ENCODE measurements around the gene ACSM2A. TPM values are rescaled to one million over a fixed set of nuclear protein-coding genes. Genes with fewer than 3 reads are reported as not detected.

The ACSM2A gene
- total RNA-seq, 1 experiment from 2014 or later: not detected

DNA sequence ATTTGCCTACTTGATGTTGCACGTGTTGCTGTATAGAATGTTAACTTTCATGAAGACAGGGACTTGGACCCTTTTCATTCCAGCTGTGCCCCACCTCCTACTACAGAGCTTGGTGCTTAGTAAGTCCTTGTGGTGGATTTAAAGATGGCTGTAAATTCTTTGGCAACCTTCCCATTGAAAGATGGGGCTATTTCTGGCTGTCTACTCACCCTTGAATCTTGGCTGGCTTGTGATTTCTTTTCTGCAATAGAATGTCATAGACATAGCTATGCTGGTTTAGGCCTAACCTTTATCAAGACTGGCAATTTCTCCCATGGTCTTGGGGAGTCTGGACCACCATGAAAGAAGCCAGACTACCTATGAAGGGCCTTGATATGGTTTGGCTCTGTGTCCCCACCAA lies 59.0 kb downstream of the ACSM2A start:
- TF ChIP-seq CTCF (conservative IDR thresholded peaks at IDR 0.05): no peak
- Histone ChIP-seq H3K23ac (ENCODE audit: insufficient read length, low read depth, low read length) (no peak overlapping the region), H3K27me3 (ENCODE audit: insufficient read depth, low read length) (no peaks in the 10 kb centered on the region), H4K20me1 (ENCODE audit: control insufficient read depth, insufficient read depth, insufficient read length) (no peaks in the 10 kb centered on the region), H3K23me2 (ENCODE audit: insufficient read length, low read depth, low read length, poor library complexity, severe bottlenecking) (no peaks in the 10 kb centered on the region), H3K79me2 (ENCODE audit: insufficient read depth, low read length) (no peaks in the 10 kb centered on the region), H3K14ac (ENCODE audit: insufficient read depth, low read length) (no peak overlapping the region), H2BK15ac (ENCODE audit: low read depth, low read length) (no peak overlapping the region), H3K27ac (ENCODE audit: insufficient read length, low read depth, low read length) (no peak overlapping the region), H2AK5ac (ENCODE audit: insufficient read length, low read length) (no peak overlapping the region), H4K8ac (replicated peaks; ENCODE audit: insufficient read length, low read depth, low read length) (no peak overlapping the region), H3K79me1 (ENCODE audit: insufficient read depth, low read depth, low read length, poor library complexity, severe bottlenecking) (no peaks in the 10 kb centered on the region), H3K4me1 (ENCODE audit: insufficient read depth, low read length) (no peaks in the 10 kb centered on the region), H3K4me2 (ENCODE audit: insufficient read depth, insufficient read length, low read length) (no peak overlapping the region), H2BK5ac (ENCODE audit: insufficient read length, low read length) (no peak overlapping the region), H3K9ac (ENCODE audit: extremely low read depth, insufficient read length, low read length) (no peak overlapping the region), H3K9me3 (ENCODE audit: control insufficient read depth, low read depth, low read length) (peaks cover 10% of the 10 kb centered on the region), H2BK12ac (ENCODE audit: insufficient read length, low read depth, low read length) (no peak overlapping the region), H3K56ac (ENCODE audit: insufficient read length, low read depth, low read length) (no peak overlapping the region), H2BK20ac (ENCODE audit: low read depth, low read length, poor library complexity, severe bottlenecking) (no peak overlapping the region), H4K91ac (ENCODE audit: insufficient read length, low read depth, low read length) (no peak overlapping the region), H4K5ac (ENCODE audit: insufficient read length, low read depth, low read length) (no peak overlapping the region), H2AFZ (ENCODE audit: low read length) (no peak overlapping the region), H3K4ac (ENCODE audit: low read depth, low read length) (no peak overlapping the region), H2BK120ac (ENCODE audit: low read depth, low read length, poor library complexity, severe bottlenecking) (no peak overlapping the region), H3T11ph (ENCODE audit: low read length) (no peak overlapping the region), H3K18ac (ENCODE audit: insufficient read length, low read depth, low read length) (no peak overlapping the region)
- DNase-seq: no peak
- no peaks in the 10 kb centered on the region for H3K4me1 Mint-ChIP-seq
- H3K9me3 Mint-ChIP-seq: peaks cover 73 to 91% of the 10 kb centered on the region in 2 experiments
- peaks cover 5 to 13% (median 5%) of the 10 kb centered on the region in 3 experiments; a peak in 5 of 7 replicates for H3K36me3 Mint-ChIP-seq (ENCODE audit: insufficient read depth in 1 of 3, low read depth in 3 of 3)
- peaks cover 7% of the 10 kb centered on the region for H3K27me3 Mint-ChIP-seq (ENCODE audit: low read depth)
- no peak overlapping the region for H3K4me3 Mint-ChIP-seq
- no CpG with 5 or more reads among the region's 1 CpG for WGBS (ENCODE audit: extremely low coverage, insufficient read length, low lambda C conversion rate)
- no peak overlapping the region for H3K27ac Mint-ChIP-seq
